ENCODE measurements around the gene PLD1.
A peak's percentile ranks its signal among the peaks of the same experiment; 100 is the strongest.

Gene PLD1

GRCh38 chr3:171745577-171746319, 64.5 kb downstream of the PLD1 start:
- no peak for DNase-seq (ENCODE audit: low read depth in 2 of 2)

DNA sequence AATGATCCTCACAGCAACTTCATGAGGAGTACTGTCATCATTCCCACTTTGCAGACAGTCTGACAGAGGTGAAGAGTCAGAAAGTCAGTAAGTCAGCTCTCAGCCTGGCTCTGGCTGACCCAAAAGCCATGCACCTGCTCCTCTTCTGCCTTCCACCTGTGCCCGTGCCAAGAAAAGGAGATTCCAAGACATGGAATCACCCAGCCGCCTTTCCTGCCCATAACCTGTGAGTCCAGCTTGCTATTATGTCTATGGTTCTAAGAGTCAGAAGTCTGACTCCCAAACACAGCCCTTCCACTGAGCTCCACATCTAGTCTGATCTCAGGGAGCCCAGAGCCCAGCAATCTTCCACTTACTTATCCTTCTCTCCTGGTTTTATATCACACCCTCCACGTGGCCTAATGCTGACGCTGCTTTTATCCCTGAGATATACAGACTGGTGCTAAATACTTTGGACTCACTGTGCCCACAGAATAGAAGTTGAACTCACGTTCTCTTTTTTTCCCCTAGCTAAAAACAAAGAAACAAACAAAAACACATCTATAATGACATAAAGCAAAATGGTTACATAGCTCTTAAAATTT, 66.0 kb downstream of the PLD1 start:
- DNase-seq (ENCODE audit: low read depth in 2 of 2): no peak

- DNase-seq (ENCODE audit: low read depth in 2 of 2): no peak
These were observed 66.7 kb downstream of the PLD1 start for GRCh38 chr3:171743327-171744157.

- DNase-seq (ENCODE audit: low read depth in 2 of 2): no peak
These were observed 68.9 kb downstream of the PLD1 start for GRCh38 chr3:171741377-171741776.

DNA sequence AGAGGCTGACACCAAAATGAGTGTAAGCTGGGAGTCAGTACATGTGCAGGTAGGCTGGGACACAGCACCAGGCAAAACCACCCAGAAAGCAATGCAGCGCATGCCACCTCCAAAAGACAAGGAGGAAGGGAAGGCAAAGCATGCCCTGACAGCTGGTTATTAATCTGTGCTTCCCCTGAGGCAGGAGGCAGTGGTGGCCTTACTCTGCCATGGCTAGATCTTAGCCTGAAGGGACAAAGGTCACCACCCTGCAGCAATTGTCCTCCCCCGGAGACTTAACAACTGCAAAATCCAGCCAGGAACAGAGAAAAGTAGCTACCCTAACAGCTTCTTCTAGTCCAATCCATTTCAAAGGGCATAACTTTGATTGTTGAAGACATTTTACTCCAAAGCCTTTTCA, 73.7 kb downstream of the PLD1 start:
- no peak for DNase-seq (ENCODE audit: low read depth in 2 of 2)

DNA sequence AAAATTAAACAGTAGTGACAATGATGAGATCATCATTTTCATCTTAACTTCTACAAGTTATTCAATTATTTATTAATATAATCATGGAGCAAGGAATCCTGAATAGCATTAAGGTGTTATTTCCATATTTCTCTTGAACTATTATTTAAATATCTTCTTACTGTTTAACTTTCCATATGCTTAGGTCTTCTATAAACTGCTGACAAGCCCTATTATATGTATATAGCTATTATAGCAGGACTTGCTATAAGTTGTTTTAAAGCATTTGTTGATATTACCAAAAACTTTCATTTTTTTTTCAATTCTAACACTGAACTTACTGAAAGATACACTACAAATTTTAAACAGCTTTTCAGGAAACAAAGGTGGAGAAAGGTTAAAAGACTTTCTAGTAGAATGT, 76.7 kb downstream of the PLD1 start:
- DNase-seq (ENCODE audit: low read depth in 2 of 2): no peak

- DNase-seq (ENCODE audit: low read depth in 2 of 2): no peak
These were observed 77.5 kb downstream of the PLD1 start for GRCh38 chr3:171732756-171733155.

DNA sequence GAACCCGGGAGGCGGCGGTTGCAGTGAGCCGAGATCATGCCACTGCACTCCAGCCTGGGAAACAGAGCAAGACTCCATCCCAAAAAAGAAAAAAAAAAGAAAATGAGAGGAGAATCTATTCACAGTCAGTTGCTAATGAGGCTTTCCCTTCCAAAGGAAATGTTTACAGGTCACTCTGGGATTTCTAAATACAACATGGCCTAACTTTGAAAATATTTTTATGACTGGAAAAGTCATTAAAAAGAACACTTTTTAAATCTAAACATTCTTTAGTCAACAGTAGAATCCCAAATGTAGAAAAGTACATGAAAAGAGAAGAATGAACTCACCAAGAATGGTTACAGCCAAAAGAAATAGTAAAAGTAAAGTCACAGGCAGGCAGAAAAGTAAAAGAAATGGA, 78.6 kb downstream of the PLD1 start:
- DNase-seq (ENCODE audit: low read depth in 2 of 2): no peak

DNA sequence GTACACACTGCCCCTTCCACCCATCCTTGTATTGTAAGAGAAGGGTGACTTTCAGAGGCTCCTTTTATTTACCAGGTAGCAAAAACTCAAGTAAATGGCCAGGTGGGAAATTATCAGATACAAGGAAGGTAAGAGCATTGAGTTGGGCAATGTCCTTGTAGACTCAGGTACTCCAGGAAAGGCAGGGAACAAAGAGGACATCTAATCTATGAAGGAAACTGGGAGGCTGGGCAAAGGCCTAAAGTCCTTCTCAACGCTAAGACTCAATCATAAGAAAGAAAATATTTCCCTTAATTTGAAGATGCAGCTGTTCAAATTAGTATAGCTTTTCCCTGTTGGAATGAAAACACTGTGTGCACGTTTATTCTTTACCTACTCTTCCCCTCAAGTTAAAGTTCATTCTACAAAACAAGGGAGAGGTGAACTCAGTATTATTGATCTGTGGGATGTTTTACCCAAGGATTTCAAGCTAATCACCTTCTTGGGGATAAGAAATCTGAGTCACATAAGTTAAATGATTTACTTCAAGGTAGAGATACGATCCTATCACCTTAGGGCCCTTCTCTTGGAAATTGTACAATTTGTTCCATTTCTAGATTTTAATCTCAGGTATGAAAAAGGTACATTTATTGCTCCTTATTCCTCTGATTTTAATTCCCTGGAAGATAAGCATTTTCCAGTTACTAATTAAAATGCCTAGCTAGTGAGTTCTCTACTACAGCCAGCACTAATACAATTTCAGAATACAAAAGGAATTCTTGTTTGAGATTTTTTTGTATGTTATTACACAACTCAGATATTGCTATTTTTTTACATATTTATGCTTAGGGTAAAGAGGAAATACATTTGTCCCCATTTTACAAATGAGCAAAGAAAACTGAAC, 80.6 kb downstream of the PLD1 start:
- no peak for DNase-seq (ENCODE audit: low read depth in 2 of 2)

GRCh38 chr3:171727288-171727687, 83.0 kb downstream of the PLD1 start:
- no peak for DNase-seq (ENCODE audit: low read depth in 2 of 2)

DNA sequence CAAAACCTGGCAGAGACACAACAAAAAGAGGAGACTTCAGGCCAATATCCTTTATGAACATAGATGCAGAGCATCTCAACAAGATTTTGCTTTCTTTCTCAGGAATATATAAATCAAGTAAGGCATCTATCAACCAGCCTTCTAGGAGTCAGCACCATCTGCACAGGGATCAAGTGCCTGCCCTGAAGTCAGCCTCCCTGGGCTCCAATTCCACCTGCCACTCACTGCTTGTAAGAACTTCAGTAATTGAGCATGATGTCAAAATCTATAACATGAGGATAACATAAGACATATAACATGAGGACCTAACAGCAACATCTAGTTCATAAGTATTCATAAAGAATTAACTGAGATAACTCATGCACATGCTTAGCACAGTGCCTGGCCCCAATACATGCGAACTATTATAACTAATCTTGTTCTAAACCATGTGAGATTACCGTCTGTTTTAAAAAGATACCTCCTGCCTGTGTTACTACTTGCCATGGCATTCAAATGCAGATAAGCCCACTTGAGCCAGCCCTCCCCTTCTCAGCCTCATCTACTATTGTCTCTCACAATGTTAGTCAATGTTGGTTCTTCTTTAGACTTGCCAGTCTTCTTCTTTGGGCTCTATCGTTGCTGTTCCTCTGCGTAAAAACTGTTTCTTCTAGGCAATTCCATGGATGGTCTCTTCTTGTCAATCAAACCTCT, 91.6 kb downstream of the PLD1 start:
- no peak for DNase-seq (ENCODE audit: low read depth in 2 of 2)

GRCh38 chr3:171715155-171715554, 95.1 kb downstream of the PLD1 start:
- DNase-seq (ENCODE audit: low read depth in 2 of 2): no peak

GRCh38 chr3:171712171-171712938, 97.9 kb downstream of the PLD1 start:
- DNase-seq (ENCODE audit: low read depth in 2 of 2): no peak

- no peak for DNase-seq (ENCODE audit: low read depth in 2 of 2)
These were observed 98.7 kb downstream of the PLD1 start for GRCh38 chr3:171711461-171712170.

DNA sequence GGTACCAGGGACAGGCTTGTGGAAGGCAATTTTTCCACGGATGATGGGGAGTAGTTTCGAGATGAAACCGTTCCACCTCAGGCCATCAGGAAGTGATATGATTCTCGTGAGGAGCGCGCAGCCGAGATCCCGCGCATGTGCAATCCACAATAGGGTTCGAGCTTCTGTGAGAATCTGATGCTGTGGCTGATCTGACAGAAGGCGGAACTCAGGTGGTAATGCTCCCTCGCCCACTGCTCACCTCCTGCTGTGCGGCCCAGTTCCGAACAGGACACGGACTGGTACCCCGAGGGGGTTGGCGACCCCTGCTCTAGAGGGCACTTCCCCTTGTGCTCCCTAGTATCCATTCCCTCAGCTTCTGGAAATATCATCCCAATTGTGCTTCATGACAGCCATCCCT, 99.9 kb downstream of the PLD1 start:
- DNase-seq (ENCODE audit: low read depth in 2 of 2): no peak

DNA sequence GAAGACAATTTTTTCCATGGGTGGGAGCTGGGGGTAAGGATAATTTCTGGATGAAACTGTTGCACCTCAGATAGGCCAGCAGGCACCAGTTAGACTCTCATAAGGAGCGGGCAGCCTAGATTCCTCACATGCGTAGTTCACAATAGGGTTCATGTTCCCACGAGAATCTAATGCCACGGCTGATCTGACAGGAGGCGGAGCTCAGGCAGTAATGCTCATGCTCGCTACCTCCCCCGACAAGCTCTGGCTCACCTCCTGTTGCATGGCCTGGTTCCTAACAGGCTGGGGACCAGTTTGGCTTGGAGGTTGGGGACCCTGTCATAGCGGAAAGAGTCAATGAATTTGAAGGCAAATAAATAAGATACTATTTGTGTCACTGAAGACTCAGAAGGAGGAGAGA, 105.5 kb downstream of the PLD1 start:
- no peak for DNase-seq (ENCODE audit: low read depth in 2 of 2)

- DNase-seq (ENCODE audit: low read depth in 2 of 2): peak in 1 of 2 experiments; percentile 11
These were observed 106.3 kb downstream of the PLD1 start for GRCh38 chr3:171704002-171704401.

- DNase-seq (ENCODE audit: low read depth in 2 of 2): no peak
These were observed 107.1 kb downstream of the PLD1 start for GRCh38 chr3:171703144-171703543.

DNA sequence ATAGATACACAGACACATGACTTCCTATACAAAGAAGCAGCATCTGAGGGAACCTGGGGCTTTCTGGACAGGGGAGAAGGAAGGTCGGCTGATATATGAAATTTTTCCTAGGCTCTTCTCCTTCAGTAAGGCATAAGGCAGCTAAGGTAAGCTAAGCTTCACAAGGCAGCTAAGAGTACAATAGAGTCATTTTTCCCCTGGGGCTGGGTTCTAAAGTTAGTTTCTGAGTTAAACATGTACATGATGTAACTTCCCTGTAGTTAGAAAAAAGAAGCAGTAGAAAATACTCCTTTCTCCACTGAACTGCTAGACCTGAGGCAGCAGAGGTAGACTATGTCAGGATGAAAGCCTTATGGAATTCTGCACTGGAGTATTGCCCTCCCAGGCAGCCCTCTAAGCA, 109.6 kb downstream of the PLD1 start:
- DNase-seq (ENCODE audit: low read depth in 2 of 2): no peak

GRCh38 chr3:171700157-171700556, 110.1 kb downstream of the PLD1 start:
- no peak for DNase-seq (ENCODE audit: low read depth in 2 of 2)
